ENCODE results near the gene MAN1A1.

The MAN1A1 gene

GRCh38 chr6:119324718-119325117, 24.8 kb downstream of the MAN1A1 start:
- no peak for FAIRE-seq

GRCh38 chr6:119323931-119324330, 25.6 kb downstream of the MAN1A1 start:
- no peak for FAIRE-seq

DNA sequence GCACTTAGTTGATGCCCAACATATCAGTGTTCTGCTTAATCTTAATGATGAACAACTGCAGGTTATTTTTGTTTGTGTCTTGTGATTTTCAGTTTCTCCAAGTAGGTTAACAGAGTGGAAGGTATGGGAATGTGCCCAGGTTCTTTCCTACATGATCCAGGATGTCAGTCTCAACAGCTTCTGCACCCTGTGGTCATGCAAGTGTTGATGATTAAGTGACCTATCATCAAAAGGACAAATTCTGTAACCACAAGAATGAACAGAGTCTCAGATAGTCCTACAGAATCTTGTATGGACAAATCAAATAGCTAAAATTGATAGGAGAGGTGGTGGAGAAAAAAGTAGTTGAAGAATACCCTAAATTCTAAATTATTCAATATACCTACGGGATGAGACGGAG, 26.1 kb downstream of the MAN1A1 start:
- FAIRE-seq: no peak

GRCh38 chr6:119322715-119323350, 26.7 kb downstream of the MAN1A1 start:
- no peak for FAIRE-seq

DNA sequence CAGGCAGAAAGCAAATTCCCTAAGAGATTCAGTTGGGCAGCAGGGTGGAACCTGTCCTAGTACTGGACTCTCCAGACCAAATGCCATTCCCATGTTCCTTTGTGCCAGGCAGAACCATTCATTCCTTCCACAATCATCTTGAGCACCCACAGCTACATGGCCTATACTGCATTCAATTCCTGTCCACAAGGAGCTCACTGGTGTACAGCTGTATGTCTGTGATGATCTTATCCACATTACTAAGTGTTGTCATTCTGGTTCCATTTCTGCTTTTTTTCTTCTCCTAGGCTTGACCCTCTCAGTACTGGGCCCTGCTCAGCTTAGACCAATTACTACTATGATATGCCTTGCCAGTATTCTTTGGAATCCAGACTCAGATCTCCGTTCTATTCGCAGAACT, 27.5 kb downstream of the MAN1A1 start:
- no peak for FAIRE-seq

DNA sequence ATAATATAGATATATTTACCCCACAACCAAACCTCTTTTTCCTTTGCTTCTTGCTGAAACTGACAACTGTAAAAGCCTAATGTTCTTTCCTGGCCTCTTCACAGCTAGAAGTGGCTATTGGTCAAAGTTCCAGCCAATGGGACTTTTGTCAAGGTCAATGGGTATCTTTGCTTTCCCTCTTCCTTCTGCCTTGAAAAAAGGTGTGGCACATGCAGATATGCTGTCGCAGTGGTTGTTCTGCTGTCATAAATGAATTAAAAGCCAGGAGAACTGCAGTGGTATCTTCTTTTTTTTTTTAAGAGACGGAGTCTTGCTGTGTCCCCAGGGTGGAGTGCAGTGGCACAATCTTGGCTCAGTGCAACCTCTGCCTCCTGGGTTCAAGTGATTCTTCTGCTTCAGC, 29.9 kb downstream of the MAN1A1 start:
- no peak for FAIRE-seq

DNA sequence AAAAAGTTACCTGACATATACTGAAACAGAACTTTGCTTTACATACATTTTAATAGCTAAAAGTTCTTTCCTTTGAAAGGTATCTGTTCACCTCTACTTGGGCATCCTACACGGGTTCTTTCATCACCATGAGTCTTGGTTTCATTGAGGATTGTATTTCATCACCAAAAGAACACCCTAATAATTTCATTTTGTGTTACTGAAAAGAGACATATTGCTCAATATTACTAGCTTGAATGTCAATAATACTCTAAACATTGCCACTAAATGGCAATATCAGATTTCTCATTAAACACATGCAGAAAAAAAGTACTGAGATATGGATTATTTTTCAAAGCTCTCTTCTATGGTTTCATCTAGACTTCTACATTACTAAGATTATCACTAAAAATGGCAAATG, 30.8 kb downstream of the MAN1A1 start:
- no peak for FAIRE-seq

DNA sequence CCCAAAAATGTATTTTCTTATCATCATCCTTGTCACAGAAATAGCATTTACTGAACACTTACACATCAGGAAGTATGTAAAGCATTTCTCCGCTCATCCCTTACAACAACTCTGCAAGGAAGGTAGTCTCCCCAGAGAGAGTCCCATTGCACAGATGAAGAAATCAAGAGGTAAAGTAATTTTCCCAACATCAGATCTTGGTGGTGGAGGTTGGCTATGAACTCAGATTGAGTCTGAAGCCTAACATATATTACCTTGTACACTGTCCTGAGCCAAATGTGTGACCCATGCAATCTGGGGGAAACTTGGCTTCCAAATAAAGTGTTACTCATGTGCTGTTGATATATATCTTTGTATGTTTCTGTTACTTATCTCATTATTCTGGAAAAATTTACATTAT, 31.4 kb downstream of the MAN1A1 start:
- no peak for FAIRE-seq

DNA sequence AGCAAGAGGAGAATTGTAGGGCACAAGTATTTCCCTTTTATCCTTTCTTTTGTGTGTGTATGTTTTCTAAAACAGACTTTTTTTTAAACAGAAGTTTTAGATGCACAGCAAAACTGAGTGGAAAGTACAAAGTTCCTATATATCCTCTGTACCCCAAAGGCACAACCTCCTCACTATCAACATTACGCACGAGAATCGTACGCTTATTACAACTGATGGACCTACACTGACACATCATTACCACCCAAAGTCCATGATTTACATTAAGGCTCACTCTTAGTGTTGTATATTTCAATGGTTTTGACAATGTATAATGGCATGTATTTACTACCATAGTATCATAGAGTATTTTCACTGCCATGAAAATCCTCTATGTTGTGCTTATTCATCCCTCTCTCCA, 32.6 kb downstream of the MAN1A1 start:
- no peak for FAIRE-seq

DNA sequence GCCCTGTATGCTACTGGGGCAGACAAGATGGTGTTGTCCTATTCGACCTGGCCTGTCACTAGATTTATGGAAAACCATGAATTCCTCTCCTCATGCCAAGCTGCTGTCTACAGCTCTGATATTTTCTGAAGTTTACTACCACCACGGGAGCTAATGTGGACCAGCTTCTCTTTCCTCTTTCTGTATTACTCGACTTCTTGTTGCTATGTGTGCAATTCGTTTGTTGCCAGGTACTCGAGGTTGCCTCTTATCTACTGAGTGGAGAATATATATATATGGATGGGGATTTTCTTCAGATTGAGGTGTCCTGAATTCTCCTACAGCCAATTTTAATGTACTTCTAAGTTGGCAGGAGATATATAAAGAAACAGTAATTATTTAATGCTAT, 34.7 kb downstream of the MAN1A1 start:
- no peak for FAIRE-seq

- no peak for FAIRE-seq
These were observed 35.4 kb downstream of the MAN1A1 start for GRCh38 chr6:119313937-119314884.

GRCh38 chr6:119312875-119313338, 36.7 kb downstream of the MAN1A1 start:
- FAIRE-seq: no peak

DNA sequence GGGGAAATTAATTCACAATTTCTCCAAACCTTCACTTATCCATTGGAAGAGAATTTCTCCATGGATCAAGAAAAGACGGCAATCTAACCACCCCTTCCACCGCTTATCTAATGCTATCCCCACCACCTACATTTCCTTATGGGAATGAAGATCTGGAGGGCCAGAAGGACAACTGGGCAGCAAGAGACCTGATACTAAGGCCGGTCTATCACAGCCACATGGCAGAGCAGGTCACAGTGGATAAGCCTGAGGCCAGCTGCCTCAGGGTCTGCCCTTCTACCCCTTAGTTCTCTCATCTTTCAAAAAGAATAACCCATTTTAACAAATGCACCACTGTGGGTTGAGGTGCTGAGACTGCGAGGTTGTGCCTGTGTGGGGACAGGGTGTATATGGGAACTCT, 37.1 kb downstream of the MAN1A1 start:
- FAIRE-seq: no peak

DNA sequence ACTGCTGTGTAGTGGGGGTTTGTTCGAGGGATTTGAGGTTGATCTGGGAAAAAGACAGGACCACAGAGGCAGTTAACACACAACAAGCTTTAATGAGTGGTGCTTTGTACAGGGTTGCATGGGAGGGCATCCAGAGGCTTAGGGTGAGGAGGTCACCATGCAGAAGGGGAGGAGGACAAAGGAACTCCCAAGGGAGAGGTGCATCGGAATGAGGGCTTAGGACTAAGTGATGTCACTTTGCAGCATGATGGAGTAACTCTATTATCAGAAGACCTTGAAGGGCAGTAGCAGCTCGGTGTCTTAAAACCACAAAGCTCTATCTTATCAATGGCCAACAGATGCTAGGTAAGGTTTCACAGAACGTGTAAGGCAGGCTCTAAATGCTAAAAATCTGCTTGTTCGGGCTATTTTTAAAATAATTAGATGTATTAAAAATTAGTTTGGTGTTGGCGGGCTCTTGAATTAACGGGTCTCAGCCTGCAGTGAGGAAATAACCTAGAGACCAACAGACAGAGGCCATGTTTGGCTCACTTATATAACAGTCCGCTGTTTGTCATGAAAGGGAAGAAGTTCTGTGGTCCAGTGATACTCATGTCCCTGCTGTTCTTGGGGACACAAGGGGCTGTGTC, 37.9 kb downstream of the MAN1A1 start:
- no peak for FAIRE-seq

GRCh38 chr6:119310486-119311036, 39.0 kb downstream of the MAN1A1 start:
- FAIRE-seq: no peak

GRCh38 chr6:119308991-119309657, 40.4 kb downstream of the MAN1A1 start:
- FAIRE-seq: no peak

GRCh38 chr6:119308048-119308570, 41.5 kb downstream of the MAN1A1 start:
- FAIRE-seq: no peak

DNA sequence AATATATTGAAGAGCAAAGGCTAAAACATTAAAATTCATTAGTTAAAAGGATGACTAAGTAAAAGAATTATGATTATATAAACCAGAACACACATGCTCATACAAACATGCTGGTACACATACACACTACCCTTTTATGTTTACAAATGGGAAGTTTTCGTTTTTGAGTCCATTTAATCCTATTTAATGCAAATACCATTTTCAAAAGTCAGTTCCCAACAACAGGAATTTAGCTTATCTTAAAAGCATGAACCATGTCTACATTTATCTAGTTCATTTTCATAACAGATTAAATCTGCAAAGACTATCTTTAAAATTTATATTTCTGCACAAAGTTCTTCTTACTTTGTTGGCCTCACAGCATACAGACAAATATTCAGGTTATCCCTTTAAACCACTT, 42.5 kb downstream of the MAN1A1 start:
- FAIRE-seq: no peak

GRCh38 chr6:119306396-119306968, 43.1 kb downstream of the MAN1A1 start:
- no peak for FAIRE-seq

GRCh38 chr6:119303164-119303887, 46.2 kb downstream of the MAN1A1 start:
- no peak for FAIRE-seq

- no peak for FAIRE-seq
These were observed 48.1 kb downstream of the MAN1A1 start for GRCh38 chr6:119301429-119301828.

DNA sequence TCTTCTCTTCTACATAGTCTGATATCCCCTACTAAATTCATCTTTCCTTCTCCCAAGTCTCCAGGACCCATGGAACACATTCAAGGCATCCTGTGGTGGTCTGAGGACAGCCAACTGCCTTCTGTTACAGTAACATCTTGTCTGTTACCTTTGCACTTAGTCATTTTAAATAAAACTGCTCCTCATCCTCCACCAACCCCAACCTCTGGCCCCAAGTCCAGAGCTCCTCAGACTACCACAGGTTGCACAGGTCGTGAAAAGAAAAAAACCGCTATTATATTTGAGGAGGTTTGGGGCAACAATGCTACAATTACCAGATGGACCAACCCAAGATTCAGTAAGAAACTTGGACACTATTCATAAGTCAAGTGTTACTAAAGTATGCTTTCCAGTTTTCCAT, 49.9 kb downstream of the MAN1A1 start:
- FAIRE-seq: no peak

All from A204.1 (cell line).